HG02678 (cell line): ENCODE data around the gene SLC2A6.
"Not testable (repeated sequence)": the region's sequence is repeated elsewhere in the genome, so short reads cannot be mapped to it uniquely, and the experiment has no call there.

ENCODE experiments used
- ATAC-seq: cut with Tn5 transposase; IDR thresholded peaks from one replicate; pipeline ENCODE4 v1.9.1; 2021; ENCODE audit warnings: mild to moderate bottlenecking, moderate library complexity; ENCODE audit not compliant: unreplicated experiment

The SLC2A6 gene

GRCh38 chr9:133463864-133464615 is 14.9 kb downstream of the SLC2A6 start:
- no peak for ATAC-seq

- ATAC-seq, result no peak
These were observed 15.6 kb downstream of the SLC2A6 start for GRCh38 chr9:133463234-133463863.

- no peak for ATAC-seq
These were observed 16.9 kb downstream of the SLC2A6 start for GRCh38 chr9:133461975-133462374.

GRCh38 chr9:133460405-133461175 is 18.3 kb downstream of the SLC2A6 start:
- ATAC-seq, result peak; percentile 27

GRCh38 chr9:133459476-133460404 is 19.2 kb downstream of the SLC2A6 start, which contains the start of gene CACFD1:
Gene CACFD1, plus strand, starts transcription at chr9:133459978. Its CDS starts 89 bp downstream, at chr9:133460067.
- peak; percentile 76 for ATAC-seq

GRCh38 chr9:133458643-133459312 is 20.1 kb downstream of the SLC2A6 start:
- no peak for ATAC-seq

- no peak for ATAC-seq
These were observed 21.2 kb downstream of the SLC2A6 start for GRCh38 chr9:133457748-133458147.

- ATAC-seq, result no peak
These were observed 21.7 kb downstream of the SLC2A6 start for GRCh38 chr9:133457233-133457632.

GRCh38 chr9:133456409-133456808 is 22.5 kb downstream of the SLC2A6 start:
- no peak for ATAC-seq

- no peak for ATAC-seq
These were observed 23.0 kb downstream of the SLC2A6 start for GRCh38 chr9:133455936-133456335.

GRCh38 chr9:133454943-133455673 is 23.8 kb downstream of the SLC2A6 start:
- no peak for ATAC-seq

GRCh38 chr9:133454325-133454724 is 24.6 kb downstream of the SLC2A6 start:
- ATAC-seq, result no peak

- no peak for ATAC-seq
These were observed 25.2 kb downstream of the SLC2A6 start for GRCh38 chr9:133453651-133454050.

- ATAC-seq, result no peak
These were observed 26.3 kb downstream of the SLC2A6 start for GRCh38 chr9:133452562-133452961.

GRCh38 chr9:133451865-133452264 is 27.0 kb downstream of the SLC2A6 start:
- not testable (repeated sequence) for ATAC-seq

- ATAC-seq, result no peak
These were observed 29.1 kb downstream of the SLC2A6 start for GRCh38 chr9:133449760-133450159.

GRCh38 chr9:133448487-133448972 is 30.4 kb downstream of the SLC2A6 start:
- no peak for ATAC-seq

- ATAC-seq, result no peak
These were observed 33.5 kb downstream of the SLC2A6 start for GRCh38 chr9:133445293-133445969.

- ATAC-seq, result no peak
These were observed 34.9 kb downstream of the SLC2A6 start for GRCh38 chr9:133443982-133444381.
